Prostate gland (tissue), 2 donors: ENCODE data around the gene EPYC.

Experiments used
- CTCF ChIP-seq, 4 experiments: fragments of 200-600 bp in 2 of 4; fragments of 450-650 bp in 2 of 4; sonication (generic) in 2 of 4; IDR thresholded peaks; 1 replicate in 3 of 4; 2 replicates in 1 of 4; pipeline ENCODE4 v1.5.1; 2016 to 2019; ENCODE audit warnings: antibody characterized with exemption in 4 of 4, mild to moderate bottlenecking in 2 of 4, moderate library complexity in 2 of 4
- POLR2AphosphoS5 ChIP-seq: sonication (generic); formaldehyde crosslinking; IDR thresholded peaks from one replicate; pipeline ENCODE4 v1.6.1; 2017; ENCODE audit warnings: antibody characterized with exemption

GRCh38 chr12:90925562-90925961 is 79.2 kb downstream of the EPYC start:
- TF ChIP-seq CTCF (IDR thresholded peaks at IDR 0.05) (no peak), POLR2AphosphoS5 (no peak)
